ENCODE measurements around the gene MCF2L2.

DNA sequence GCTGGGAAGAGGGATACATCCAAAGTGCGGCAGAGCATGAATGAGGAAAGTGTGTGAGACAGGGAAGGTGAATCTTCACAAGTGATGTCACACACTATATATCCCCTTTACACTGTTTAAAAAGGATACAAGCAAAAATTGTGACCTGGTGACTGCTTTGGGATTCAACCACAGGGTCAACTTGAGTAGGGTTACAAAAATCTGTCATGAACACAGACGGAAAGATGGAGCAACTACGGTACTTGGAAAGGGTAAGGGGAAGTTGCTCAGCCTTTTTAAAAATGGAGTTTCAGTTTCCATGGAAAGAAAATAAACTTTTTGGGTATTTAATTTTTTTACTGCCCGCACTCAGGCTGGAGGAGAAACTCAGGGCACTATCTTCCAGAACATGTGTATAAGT, 115.1 kb downstream of the MCF2L2 start:
- TF ChIP-seq, protein P1, sequence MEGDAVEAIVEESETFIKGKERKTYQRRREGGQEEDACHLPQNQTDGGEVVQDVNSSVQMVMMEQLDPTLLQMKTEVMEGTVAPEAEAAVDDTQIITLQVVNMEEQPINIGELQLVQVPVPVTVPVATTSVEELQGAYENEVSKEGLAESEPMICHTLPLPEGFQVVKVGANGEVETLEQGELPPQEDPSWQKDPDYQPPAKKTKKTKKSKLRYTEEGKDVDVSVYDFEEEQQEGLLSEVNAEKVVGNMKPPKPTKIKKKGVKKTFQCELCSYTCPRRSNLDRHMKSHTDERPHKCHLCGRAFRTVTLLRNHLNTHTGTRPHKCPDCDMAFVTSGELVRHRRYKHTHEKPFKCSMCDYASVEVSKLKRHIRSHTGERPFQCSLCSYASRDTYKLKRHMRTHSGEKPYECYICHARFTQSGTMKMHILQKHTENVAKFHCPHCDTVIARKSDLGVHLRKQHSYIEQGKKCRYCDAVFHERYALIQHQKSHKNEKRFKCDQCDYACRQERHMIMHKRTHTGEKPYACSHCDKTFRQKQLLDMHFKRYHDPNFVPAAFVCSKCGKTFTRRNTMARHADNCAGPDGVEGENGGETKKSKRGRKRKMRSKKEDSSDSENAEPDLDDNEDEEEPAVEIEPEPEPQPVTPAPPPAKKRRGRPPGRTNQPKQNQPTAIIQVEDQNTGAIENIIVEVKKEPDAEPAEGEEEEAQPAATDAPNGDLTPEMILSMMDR (IDR thresholded peaks at IDR 0.05): no peak
- TF ChIP-seq POLR2A (IDR thresholded peaks at IDR 0.05) (no peak), EP300 (IDR thresholded peaks at IDR 0.05) (no peak)
